K562 (cell line): ENCODE data around the gene BANK1. TPM values are rescaled to one million over a fixed set of nuclear protein-coding genes. Genes with fewer than 3 reads are reported as not detected.

Source experiments
- MAZ ChIP-seq, 2 experiments: fragments of 450-650 bp in 1 of 2; sonication (generic) in 1 of 2; formaldehyde crosslinking; IDR thresholded peaks in 1 of 2; conservative IDR thresholded peaks in 1 of 2; 2 replicates each; pipeline versions ENCODE4 v1.4.0 to v1.5.0; 2020; ENCODE audit warnings: mild to moderate bottlenecking in 1 of 2, missing genetic modification reagents in 1 of 2
- PHF20 ChIP-seq: fragments of 450-650 bp; IDR thresholded peaks from 2 replicates; pipeline ENCODE4 v1.6.1; 2018; ENCODE audit not compliant: partially characterized antibody
- SUPT5H ChIP-seq: fragments of 450-650 bp; IDR thresholded peaks from 2 replicates; pipeline ENCODE4 v1.6.1; 2016
- ZNF174 ChIP-seq: fragments of 250-450 bp; sonication (Bioruptor Pico); IDR thresholded peaks from 2 replicates; pipeline ENCODE4 v1.4.0; 2020; ENCODE audit warnings: mild to moderate bottlenecking
- polyA plus RNA-seq, 8 experiments: library from polyadenylated mRNA; depleted of rRNA in 4 of 8; stranded (reverse) in 5 of 8; unstranded in 3 of 8; fragments of >200 nt; fragmentation: Nextera tagmentation in 2 of 8; fragmentation: Illumina TruSeq in 1 of 8; extraction: Ambion mirVana in 2 of 8; extraction: Trizol in 1 of 8; gene quantifications; 2 replicates each; pipeline versions ENCODE4 v1.2.1 to v1.2.3, GENCODE V29; 2011 to 2014; ENCODE audit warnings: inconsistent platforms in 1 of 8, missing spikeins in 1 of 8
- total RNA-seq, 7 experiments: library from RNA; depleted of rRNA in 6 of 7; stranded (reverse); fragments of >200 nt in 6 of 7; fragmentation: Illumina TruSeq in 2 of 7; extraction: Trizol in 2 of 7; gene quantifications; 2 replicates each; pipeline versions ENCODE4 v1.2.1 to v1.2.3, GENCODE V29; 2011 to 2021; ENCODE audit warnings: low replicate concordance in 1 of 7
- TF ChIP-seq, protein P1 (sequence below), 2 experiments: fragments of 450-650 bp in 1 of 2; sonication (generic) in 1 of 2; formaldehyde crosslinking in 1 of 2; IDR thresholded peaks; 2 replicates each; pipeline versions ENCODE4 v1.7.1 to v1.9.0; 2016 to 2022; ENCODE audit warnings: inconsistent platforms in 1 of 2, mild to moderate bottlenecking in 1 of 2, missing genetic modification reagents in 1 of 2

The BANK1 gene
- total and polyA plus RNA-seq, 9 of the 15 experiments (the other 6 are each of a cell fraction or from before 2014, with no cell fraction given), result not detected

DNA sequence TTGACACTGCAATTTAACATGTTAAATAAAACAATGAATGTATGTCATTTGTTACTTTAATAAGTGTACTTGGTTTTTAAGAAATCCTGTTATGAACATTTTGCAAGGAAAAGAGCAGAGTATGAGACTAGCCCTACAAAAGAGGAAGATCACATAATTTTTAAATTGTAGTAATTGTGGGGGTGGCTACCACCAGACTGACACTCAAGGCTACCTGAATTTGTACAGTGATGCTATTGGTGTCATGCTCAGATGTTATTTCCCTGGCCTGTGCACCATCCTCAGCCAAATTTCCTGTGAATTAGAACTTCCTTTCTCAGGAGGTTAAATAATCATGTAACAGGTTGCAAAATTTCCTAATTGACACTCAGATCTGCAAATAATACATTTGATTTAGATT, 157.5 kb downstream of the BANK1 start (continued):
- TF ChIP-seq, protein P1, sequence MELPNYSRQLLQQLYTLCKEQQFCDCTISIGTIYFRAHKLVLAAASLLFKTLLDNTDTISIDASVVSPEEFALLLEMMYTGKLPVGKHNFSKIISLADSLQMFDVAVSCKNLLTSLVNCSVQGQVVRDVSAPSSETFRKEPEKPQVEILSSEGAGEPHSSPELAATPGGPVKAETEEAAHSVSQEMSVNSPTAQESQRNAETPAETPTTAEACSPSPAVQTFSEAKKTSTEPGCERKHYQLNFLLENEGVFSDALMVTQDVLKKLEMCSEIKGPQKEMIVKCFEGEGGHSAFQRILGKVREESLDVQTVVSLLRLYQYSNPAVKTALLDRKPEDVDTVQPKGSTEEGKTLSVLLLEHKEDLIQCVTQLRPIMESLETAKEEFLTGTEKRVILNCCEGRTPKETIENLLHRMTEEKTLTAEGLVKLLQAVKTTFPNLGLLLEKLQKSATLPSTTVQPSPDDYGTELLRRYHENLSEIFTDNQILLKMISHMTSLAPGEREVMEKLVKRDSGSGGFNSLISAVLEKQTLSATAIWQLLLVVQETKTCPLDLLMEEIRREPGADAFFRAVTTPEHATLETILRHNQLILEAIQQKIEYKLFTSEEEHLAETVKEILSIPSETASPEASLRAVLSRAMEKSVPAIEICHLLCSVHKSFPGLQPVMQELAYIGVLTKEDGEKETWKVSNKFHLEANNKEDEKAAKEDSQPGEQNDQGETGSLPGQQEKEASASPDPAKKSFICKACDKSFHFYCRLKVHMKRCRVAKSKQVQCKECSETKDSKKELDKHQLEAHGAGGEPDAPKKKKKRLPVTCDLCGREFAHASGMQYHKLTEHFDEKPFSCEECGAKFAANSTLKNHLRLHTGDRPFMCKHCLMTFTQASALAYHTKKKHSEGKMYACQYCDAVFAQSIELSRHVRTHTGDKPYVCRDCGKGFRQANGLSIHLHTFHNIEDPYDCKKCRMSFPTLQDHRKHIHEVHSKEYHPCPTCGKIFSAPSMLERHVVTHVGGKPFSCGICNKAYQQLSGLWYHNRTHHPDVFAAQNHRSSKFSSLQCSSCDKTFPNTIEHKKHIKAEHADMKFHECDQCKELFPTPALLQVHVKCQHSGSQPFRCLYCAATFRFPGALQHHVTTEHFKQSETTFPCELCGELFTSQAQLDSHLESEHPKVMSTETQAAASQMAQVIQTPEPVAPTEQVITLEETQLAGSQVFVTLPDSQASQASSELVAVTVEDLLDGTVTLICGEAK (IDR thresholded peaks at IDR 0.05), result no peak
- TF ChIP-seq, protein P1 (CRISPR knock-in tag; IDR thresholded peaks at IDR 0.05), result no peak
- TF ChIP-seq MAZ (CRISPR knock-in tag; conservative IDR thresholded peaks at IDR 0.05 in 1 of 2, IDR thresholded peaks at IDR 0.05 in 1 of 2) (no peak), SUPT5H (no peak), ZNF174 (CRISPR knock-in tag) (no peak), PHF20 (no peak)
